ENCODE results near the gene ZNF200.

ZNF200 gene

GRCh38 chr16:3252967-3253366 lies 18.0 kb upstream of the ZNF200 start:
- WGBS, 2 experiments: 80 to 91% methylated on average over 4 of the region's 4 CpGs

DNA sequence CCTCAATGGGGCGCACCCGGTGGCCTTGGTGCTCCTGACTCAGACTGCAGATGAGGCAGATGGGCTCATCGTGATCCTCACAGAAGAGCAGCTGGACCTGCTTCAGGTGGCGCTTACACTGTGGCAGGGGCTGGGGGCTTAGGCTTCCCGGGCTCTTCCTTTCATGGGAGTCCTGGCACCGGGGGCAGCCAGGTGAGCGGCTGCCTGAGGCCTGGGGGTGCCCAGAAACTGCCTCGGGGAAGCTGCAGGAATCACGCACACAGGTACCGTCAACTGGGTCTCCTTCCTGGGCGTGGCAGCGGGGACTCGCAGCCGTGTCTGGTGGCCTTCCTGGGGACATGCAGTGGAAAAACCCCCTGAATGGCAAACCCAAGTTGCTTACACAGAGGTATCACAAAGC lies 14.5 kb upstream of the ZNF200 start:
- 84 to 87% methylated on average over 14 of the region's 14 CpGs for WGBS, 2 experiments
- Histone ChIP-seq H3K4me1 (ENCODE audit: control insufficient read depth, insufficient read depth, low read length) (no peaks in the 10 kb centered on the region), H3K9me3 (ENCODE audit: control insufficient read depth, low read length) (no peaks in the 10 kb centered on the region), H3K27ac (ENCODE audit: insufficient read depth, low read depth, low read length, poor library complexity, severe bottlenecking) (no peak overlapping the region), H3K36me3 (ENCODE audit: control insufficient read depth, insufficient read depth, low read length) (no peaks in the 10 kb centered on the region), H3K4me3 (ENCODE audit: insufficient read depth, low read depth, low read length) (no peak overlapping the region), H3K27me3 (ENCODE audit: control insufficient read depth, insufficient read depth, low read length, poor library complexity, severe bottlenecking) (no peaks in the 10 kb centered on the region)

More at GRCh38 chr16:3252967-3253366, 18.0 kb upstream of the ZNF200 start:
- Histone ChIP-seq H3K4me1 (ENCODE audit: control insufficient read depth, insufficient read depth, low read length) (no peaks in the 10 kb centered on the region), H3K36me3 (ENCODE audit: control insufficient read depth, insufficient read depth, low read length) (no peaks in the 10 kb centered on the region), H3K27ac (ENCODE audit: insufficient read depth, low read depth, low read length, poor library complexity, severe bottlenecking) (no peak overlapping the region), H3K4me3 (ENCODE audit: insufficient read depth, low read depth, low read length) (no peak overlapping the region), H3K27me3 (ENCODE audit: control insufficient read depth, insufficient read depth, low read length, poor library complexity, severe bottlenecking) (no peaks in the 10 kb centered on the region), H3K9me3 (ENCODE audit: control insufficient read depth, low read length) (no peaks in the 10 kb centered on the region)

DNA sequence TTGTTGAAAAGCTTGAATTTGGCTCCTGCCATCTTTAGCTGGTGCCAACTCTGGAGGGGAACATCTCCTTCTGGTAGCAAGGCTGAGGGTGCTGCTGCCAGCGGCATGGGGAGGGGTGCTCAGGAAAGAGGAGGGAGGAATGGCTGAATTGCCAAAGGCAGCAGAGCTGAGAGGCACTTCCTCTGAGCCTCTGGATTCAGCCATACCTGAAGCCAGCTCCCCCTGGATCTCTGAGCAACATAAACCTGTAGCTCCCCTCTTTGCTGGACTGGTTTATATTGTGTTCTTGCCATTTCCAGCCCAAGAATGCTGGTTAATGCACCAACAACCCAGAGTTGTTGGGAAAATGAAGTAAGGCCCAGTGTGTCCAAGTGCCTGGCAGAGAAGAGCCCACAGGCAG lies 14.1 kb upstream of the ZNF200 start:
- Histone ChIP-seq H3K36me3 (ENCODE audit: control insufficient read depth, insufficient read depth, low read length) (no peaks in the 10 kb centered on the region), H3K4me1 (ENCODE audit: control insufficient read depth, insufficient read depth, low read length) (no peaks in the 10 kb centered on the region), H3K4me3 (ENCODE audit: insufficient read depth, low read depth, low read length) (no peak overlapping the region), H3K27ac (ENCODE audit: insufficient read depth, low read depth, low read length, poor library complexity, severe bottlenecking) (no peak overlapping the region), H3K9me3 (ENCODE audit: control insufficient read depth, low read length) (no peaks in the 10 kb centered on the region), H3K27me3 (ENCODE audit: control insufficient read depth, insufficient read depth, low read length, poor library complexity, severe bottlenecking) (no peaks in the 10 kb centered on the region)
- WGBS, 2 experiments: 77 to 88% methylated on average over 1 of the region's 1 CpG

DNA sequence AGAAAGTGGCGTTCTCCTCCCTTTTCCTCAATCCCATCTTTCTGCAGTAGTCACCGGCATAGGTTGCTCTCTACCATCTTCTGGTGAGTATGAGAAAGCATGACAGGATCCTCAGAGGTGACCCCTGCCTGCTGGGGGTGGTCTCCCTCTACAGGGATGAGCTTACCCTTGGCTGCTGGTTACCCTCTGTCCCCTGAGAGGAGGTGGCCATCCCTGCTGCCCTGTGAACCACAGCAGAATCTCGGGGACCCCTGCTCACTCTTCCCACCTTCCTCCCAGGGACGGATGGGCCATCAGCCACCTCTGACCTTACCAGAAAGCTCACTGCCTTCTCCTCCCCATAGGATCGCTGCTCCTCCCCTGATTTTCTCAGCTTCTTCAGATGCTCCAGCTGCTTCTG lies 13.6 kb upstream of the ZNF200 start:
- Histone ChIP-seq H3K9me3 (ENCODE audit: control insufficient read depth, low read length) (no peaks in the 10 kb centered on the region), H3K4me1 (ENCODE audit: control insufficient read depth, insufficient read depth, low read length) (no peaks in the 10 kb centered on the region), H3K27me3 (ENCODE audit: control insufficient read depth, insufficient read depth, low read length, poor library complexity, severe bottlenecking) (no peaks in the 10 kb centered on the region), H3K27ac (ENCODE audit: insufficient read depth, low read depth, low read length, poor library complexity, severe bottlenecking) (no peak overlapping the region), H3K36me3 (ENCODE audit: control insufficient read depth, insufficient read depth, low read length) (no peaks in the 10 kb centered on the region), H3K4me3 (ENCODE audit: insufficient read depth, low read depth, low read length) (no peak overlapping the region)
- 79% methylated on average over 5 of the region's 5 CpGs for WGBS, 2 experiments

GRCh38 chr16:3246876-3247275 lies 11.9 kb upstream of the ZNF200 start:
- Histone ChIP-seq H3K4me3 (ENCODE audit: insufficient read depth, low read depth, low read length) (no peak overlapping the region), H3K27me3 (ENCODE audit: control insufficient read depth, insufficient read depth, low read length, poor library complexity, severe bottlenecking) (no peaks in the 10 kb centered on the region), H3K36me3 (ENCODE audit: control insufficient read depth, insufficient read depth, low read length) (no peaks in the 10 kb centered on the region), H3K9me3 (ENCODE audit: control insufficient read depth, low read length) (no peaks in the 10 kb centered on the region), H3K27ac (ENCODE audit: insufficient read depth, low read depth, low read length, poor library complexity, severe bottlenecking) (no peak overlapping the region), H3K4me1 (ENCODE audit: control insufficient read depth, insufficient read depth, low read length) (no peaks in the 10 kb centered on the region)
- 90% methylated on average over 10 of the region's 10 CpGs for WGBS, 2 experiments

- no peaks in the 10 kb centered on the region for H3K9me3 ChIP-seq (ENCODE audit: control insufficient read depth, low read length)
- H3K27ac ChIP-seq (ENCODE audit: insufficient read depth, low read depth, low read length, poor library complexity, severe bottlenecking): no peak overlapping the region
- no peaks in the 10 kb centered on the region for H3K36me3 ChIP-seq (ENCODE audit: control insufficient read depth, insufficient read depth, low read length)
- 82 to 83% methylated on average over 7 of the region's 7 CpGs for WGBS, 2 experiments
- H3K4me3 ChIP-seq (ENCODE audit: insufficient read depth, low read depth, low read length): no peak overlapping the region
- H3K27me3 ChIP-seq (ENCODE audit: control insufficient read depth, insufficient read depth, low read length, poor library complexity, severe bottlenecking): no peaks in the 10 kb centered on the region
- H3K4me1 ChIP-seq (ENCODE audit: control insufficient read depth, insufficient read depth, low read length): no peaks in the 10 kb centered on the region
These were observed 11.0 kb upstream of the ZNF200 start for GRCh38 chr16:3246002-3246401.

DNA sequence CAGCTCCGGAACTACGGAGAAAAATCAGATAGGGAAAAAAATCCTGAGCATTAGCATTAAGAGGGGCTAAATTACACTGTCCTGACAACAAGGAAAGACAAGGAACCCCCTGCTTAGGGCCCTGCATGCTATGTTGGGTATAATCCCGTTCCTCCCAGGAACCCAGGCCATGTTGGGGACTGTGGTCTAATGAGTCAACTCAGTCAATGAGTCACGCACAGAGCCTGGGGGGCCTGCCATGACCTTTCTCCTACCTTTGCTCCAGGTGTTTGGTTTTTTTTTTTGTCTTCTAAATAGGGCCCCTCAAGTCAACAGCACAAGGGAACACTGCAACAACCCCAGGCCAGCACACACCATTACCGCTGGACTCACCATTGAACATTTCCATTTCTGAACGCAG lies 8.9 kb upstream of the ZNF200 start:
- Histone ChIP-seq H3K36me3 (ENCODE audit: control insufficient read depth, insufficient read depth, low read length) (no peaks in the 10 kb centered on the region), H3K9me3 (ENCODE audit: control insufficient read depth, low read length) (no peaks in the 10 kb centered on the region), H3K27me3 (ENCODE audit: control insufficient read depth, insufficient read depth, low read length, poor library complexity, severe bottlenecking) (no peaks in the 10 kb centered on the region), H3K27ac (ENCODE audit: insufficient read depth, low read depth, low read length, poor library complexity, severe bottlenecking) (no peak overlapping the region), H3K4me1 (ENCODE audit: control insufficient read depth, insufficient read depth, low read length) (no peaks in the 10 kb centered on the region), H3K4me3 (ENCODE audit: insufficient read depth, low read depth, low read length) (no peak overlapping the region)
- WGBS, 2 experiments: 88% methylated on average over 6 of the region's 6 CpGs

- 83 to 84% methylated on average over 11 of the region's 11 CpGs for WGBS, 2 experiments
- no peaks in the 10 kb centered on the region for H3K4me1 ChIP-seq (ENCODE audit: control insufficient read depth, insufficient read depth, low read length)
- H3K27ac ChIP-seq (ENCODE audit: insufficient read depth, low read depth, low read length, poor library complexity, severe bottlenecking): no peak overlapping the region
- no peaks in the 10 kb centered on the region for H3K27me3 ChIP-seq (ENCODE audit: control insufficient read depth, insufficient read depth, low read length, poor library complexity, severe bottlenecking)
- H3K4me3 ChIP-seq (ENCODE audit: insufficient read depth, low read depth, low read length): no peak overlapping the region
- no peaks in the 10 kb centered on the region for H3K9me3 ChIP-seq (ENCODE audit: control insufficient read depth, low read length)
- no peaks in the 10 kb centered on the region for H3K36me3 ChIP-seq (ENCODE audit: control insufficient read depth, insufficient read depth, low read length)
These were observed 7.8 kb upstream of the ZNF200 start for GRCh38 chr16:3242709-3243108.

DNA sequence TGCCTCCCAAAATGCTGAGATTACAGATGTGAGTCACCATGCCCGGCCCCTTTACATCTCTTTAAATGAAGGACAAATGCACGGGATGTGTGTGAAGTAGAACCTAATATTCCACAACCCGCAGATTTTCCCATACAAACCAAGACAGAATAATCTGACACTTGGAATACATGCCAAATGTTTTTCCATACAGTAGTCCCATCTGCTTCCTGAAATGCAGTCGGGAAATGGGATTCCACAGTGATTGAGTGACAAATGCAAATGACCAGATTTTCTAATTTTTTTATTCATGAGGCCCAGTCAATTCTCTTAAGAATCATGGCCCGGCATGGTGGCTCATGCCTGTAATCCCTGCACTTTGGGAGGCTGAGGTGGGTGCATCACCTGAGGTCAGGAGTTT lies 6.8 kb upstream of the ZNF200 start:
- WGBS, 2 experiments: 70 to 74% methylated on average over 5 of the region's 5 CpGs
- H3K27me3 ChIP-seq (ENCODE audit: control insufficient read depth, insufficient read depth, low read length, poor library complexity, severe bottlenecking): no peaks in the 10 kb centered on the region
- H3K27ac ChIP-seq (ENCODE audit: insufficient read depth, low read depth, low read length, poor library complexity, severe bottlenecking): no peak overlapping the region
- no peaks in the 10 kb centered on the region for H3K9me3 ChIP-seq (ENCODE audit: control insufficient read depth, low read length)
- no peaks in the 10 kb centered on the region for H3K4me1 ChIP-seq (ENCODE audit: control insufficient read depth, insufficient read depth, low read length)
- H3K4me3 ChIP-seq (ENCODE audit: insufficient read depth, low read depth, low read length): no peak overlapping the region
- no peaks in the 10 kb centered on the region for H3K36me3 ChIP-seq (ENCODE audit: control insufficient read depth, insufficient read depth, low read length)

- peaks cover 14% of the 10 kb centered on the region for H3K36me3 ChIP-seq (ENCODE audit: control insufficient read depth, insufficient read depth, low read length)
- H3K4me1 ChIP-seq (ENCODE audit: control insufficient read depth, insufficient read depth, low read length): no peaks in the 10 kb centered on the region
- no peaks in the 10 kb centered on the region for H3K27me3 ChIP-seq (ENCODE audit: control insufficient read depth, insufficient read depth, low read length, poor library complexity, severe bottlenecking)
- H3K27ac ChIP-seq (ENCODE audit: insufficient read depth, low read depth, low read length, poor library complexity, severe bottlenecking): no peak overlapping the region
- WGBS, 2 experiments: 91 to 93% methylated on average over 27 to 29 of the region's 29 CpGs
- no peak overlapping the region for H3K4me3 ChIP-seq (ENCODE audit: insufficient read depth, low read depth, low read length)
- H3K9me3 ChIP-seq (ENCODE audit: control insufficient read depth, low read length): no peaks in the 10 kb centered on the region
These were observed 1.1 kb upstream of the ZNF200 start for GRCh38 chr16:3235856-3236669.

- 4% methylated on average over 18 of the region's 18 CpGs for WGBS, 2 experiments
- no peak overlapping the region for H3K27ac ChIP-seq (ENCODE audit: insufficient read depth, low read depth, low read length, poor library complexity, severe bottlenecking)
- H3K27me3 ChIP-seq (ENCODE audit: control insufficient read depth, insufficient read depth, low read length, poor library complexity, severe bottlenecking): no peaks in the 10 kb centered on the region
- no peaks in the 10 kb centered on the region for H3K4me1 ChIP-seq (ENCODE audit: control insufficient read depth, insufficient read depth, low read length)
- H3K4me3 ChIP-seq (ENCODE audit: insufficient read depth, low read depth, low read length): peak overlapping the region; percentile 87
- H3K9me3 ChIP-seq (ENCODE audit: control insufficient read depth, low read length): no peaks in the 10 kb centered on the region
- H3K36me3 ChIP-seq (ENCODE audit: control insufficient read depth, insufficient read depth, low read length): peaks cover 14% of the 10 kb centered on the region
These were observed 458 bp downstream of the ZNF200 start for GRCh38 chr16:3234543-3234856.
